Measurements from ENCODE around the gene ASH1L. TPM values are rescaled to one million over a fixed set of nuclear protein-coding genes. Genes with fewer than 3 reads are reported as not detected.
A peak's percentile ranks its signal among the peaks of the same experiment; 100 is the strongest.

Gene ASH1L
- total and polyA plus RNA-seq, 7 experiments from 2014 or later = 20.1 to 109 (median 87.0) TPM

GRCh38 chr1:155379180-155379579 lies 183.4 kb downstream of the ASH1L start:
- POLR2A ChIA-PET = interaction anchor here (0.6 kb wide), 1 partner anchor 213 kb away, joined by 6 read pairs; no protein-coding TSS in a partner anchor
- no peak for DNase-seq
- Mint-ChIP-seq H3K27me3 (no peaks in the 10 kb centered on the region), H3K9me3 (no peaks in the 10 kb centered on the region), H3K36me3 (peaks cover 11 to 43% (median 31%) of the 10 kb centered on the region in 5 donors), H3K4me1 (peaks cover 6 to 24% (median 13%) of the 10 kb centered on the region in 7 donors), H3K27ac (peak overlapping the region in 5 of 9 donors; percentile 29 to 80 (median 57)), H3K4me3 (no peak overlapping the region)
- Histone ChIP-seq H3K4me1 (ENCODE audit: control insufficient read depth in 2 of 2, insufficient read depth in 2 of 2, low read length in 2 of 2) (no peaks in the 10 kb centered on the region), H3K27me3 (ENCODE audit: control insufficient read depth in 2 of 2, insufficient read depth in 2 of 2, low read length in 2 of 2) (no peaks in the 10 kb centered on the region), H3K9me3 (ENCODE audit: control insufficient read depth in 2 of 3, low read length in 3 of 3) (no peaks in the 10 kb centered on the region), H3K36me3 (ENCODE audit: control insufficient read depth in 2 of 3, insufficient read depth in 3 of 3, low read length in 3 of 3) (peaks cover 0 to 32% (median 0%) of the 10 kb centered on the region in 3 experiments), H3K27ac (ENCODE audit: low read depth, low read length) (peak overlapping the region; percentile 7), H3K4me3 (ENCODE audit: low read length) (no peak overlapping the region)
- ATAC-seq = no peak
- intact Hi-C loops (cut with micrococcal nuclease) = no loop called here
- CTCF ChIA-PET = no interaction called here

GRCh38 chr1:155360051-155360450 lies 202.6 kb downstream of the ASH1L start:
- Histone ChIP-seq H3K4me1 (ENCODE audit: control insufficient read depth in 2 of 2, insufficient read depth in 2 of 2, low read length in 2 of 2) (no peaks in the 10 kb centered on the region), H3K36me3 (ENCODE audit: control insufficient read depth in 2 of 3, insufficient read depth in 3 of 3, low read length in 3 of 3) (peaks cover 8 to 48% (median 9%) of the 10 kb centered on the region in 3 experiments), H3K4me3 (ENCODE audit: low read length) (no peak overlapping the region), H3K27ac (ENCODE audit: low read depth, low read length) (no peak overlapping the region), H3K9me3 (ENCODE audit: control insufficient read depth in 2 of 3, low read length in 3 of 3) (no peaks in the 10 kb centered on the region), H3K27me3 (ENCODE audit: control insufficient read depth in 2 of 2, insufficient read depth in 2 of 2, low read length in 2 of 2) (no peaks in the 10 kb centered on the region)
- H3K4me3 Mint-ChIP-seq = no peak overlapping the region
- intact Hi-C loops (cut with micrococcal nuclease) = no loop called here
- ChIA-PET POLR2A (interaction anchor here (0.6 kb wide), 1 partner anchor 55 kb away, joined by 3 read pairs; no protein-coding TSS in a partner anchor), CTCF (interaction anchor here (0.9 kb wide), 1 partner anchor 1611 kb away, joined by 4 read pairs; no protein-coding TSS in a partner anchor)
- ATAC-seq = no peak
- DNase-seq = no peak
- no peaks in the 10 kb centered on the region for H3K9me3 Mint-ChIP-seq
- peak overlapping the region in 1 of 9 donors; percentile 16 for H3K27ac Mint-ChIP-seq
- peaks cover 0 to 14% (median 8%) of the 10 kb centered on the region in 5 donors for H3K36me3 Mint-ChIP-seq
- H3K27me3 Mint-ChIP-seq = no peaks in the 10 kb centered on the region
- no peaks in the 10 kb centered on the region for H3K4me1 Mint-ChIP-seq

GRCh38 chr1:155352631-155353030 lies 210.0 kb downstream of the ASH1L start:
- Mint-ChIP-seq H3K4me1 (no peaks in the 10 kb centered on the region), H3K4me3 (no peak overlapping the region), H3K27me3 (no peaks in the 10 kb centered on the region), H3K9me3 (no peaks in the 10 kb centered on the region), H3K36me3 (peaks cover 0 to 38% (median 26%) of the 10 kb centered on the region in 5 donors), H3K27ac (peak overlapping the region in 6 of 9 donors; percentile 6 to 66 (median 50))
- ChIA-PET POLR2A (no interaction called here), CTCF (no interaction called here)
- DNase-seq = no peak
- peaks cover 18 to 86% (median 30%) of the 10 kb centered on the region in 3 experiments for H3K36me3 ChIP-seq (ENCODE audit: control insufficient read depth in 2 of 3, insufficient read depth in 3 of 3, low read length in 3 of 3)
- H3K27me3 ChIP-seq (ENCODE audit: control insufficient read depth in 2 of 2, insufficient read depth in 2 of 2, low read length in 2 of 2) = no peaks in the 10 kb centered on the region
- no peak for ATAC-seq
- H3K27ac ChIP-seq (ENCODE audit: low read depth, low read length) = no peak overlapping the region
- no peaks in the 10 kb centered on the region for H3K9me3 ChIP-seq (ENCODE audit: control insufficient read depth in 2 of 3, low read length in 3 of 3)
- intact Hi-C loops (cut with micrococcal nuclease) = no loop called here
- H3K4me3 ChIP-seq (ENCODE audit: low read length) = no peak overlapping the region
- H3K4me1 ChIP-seq (ENCODE audit: control insufficient read depth in 2 of 2, insufficient read depth in 2 of 2, low read length in 2 of 2) = no peaks in the 10 kb centered on the region

GRCh38 chr1:155342842-155343241 lies 219.8 kb downstream of the ASH1L start:
- peaks cover 9 to 61% (median 40%) of the 10 kb centered on the region in 5 donors for H3K36me3 Mint-ChIP-seq
- intact Hi-C loops (cut with micrococcal nuclease) = no loop called here

GRCh38 chr1:155339515-155340097 lies 223.0 kb downstream of the ASH1L start:
- Histone ChIP-seq H3K27me3 (ENCODE audit: control insufficient read depth in 2 of 2, insufficient read depth in 2 of 2, low read length in 2 of 2) (no peaks in the 10 kb centered on the region), H3K9me3 (ENCODE audit: control insufficient read depth in 2 of 3, low read length in 3 of 3) (no peaks in the 10 kb centered on the region), H3K36me3 (ENCODE audit: control insufficient read depth in 2 of 3, insufficient read depth in 3 of 3, low read length in 3 of 3) (peaks cover 31 to 90% (median 35%) of the 10 kb centered on the region in 3 experiments), H3K4me3 (ENCODE audit: low read length) (no peak overlapping the region), H3K27ac (ENCODE audit: low read depth, low read length) (no peak overlapping the region), H3K4me1 (ENCODE audit: control insufficient read depth in 2 of 2, insufficient read depth in 2 of 2, low read length in 2 of 2) (no peaks in the 10 kb centered on the region)
- ATAC-seq = no peak
- H3K27ac Mint-ChIP-seq = peak overlapping the region in 3 of 9 donors; percentile 35 to 72 (median 63)
- no peak overlapping the region for H3K4me3 Mint-ChIP-seq
- peaks cover 13 to 62% (median 33%) of the 10 kb centered on the region in 5 donors for H3K36me3 Mint-ChIP-seq
- H3K27me3 Mint-ChIP-seq = no peaks in the 10 kb centered on the region
- H3K4me1 Mint-ChIP-seq = peaks cover 0 to 6% (median 0%) of the 10 kb centered on the region in 7 donors
- POLR2A ChIA-PET = no interaction called here
- DNase-seq = no peak
- CTCF ChIA-PET = interaction anchor here (1.2 kb wide), 1 partner anchor 156 kb away, joined by 3 read pairs; no protein-coding TSS in a partner anchor
- no peaks in the 10 kb centered on the region for H3K9me3 Mint-ChIP-seq
- intact Hi-C loops (cut with micrococcal nuclease) = no loop called here

More at GRCh38 chr1:155342842-155343241, 219.8 kb downstream of the ASH1L start:
- POLR2A ChIA-PET = interaction anchor here (0.8 kb wide), 1 partner anchor 19 kb away, joined by 3 read pairs; no protein-coding TSS in a partner anchor
- ATAC-seq (no peak), DNase-seq (no peak)
- Histone ChIP-seq H3K4me3 (ENCODE audit: low read length) (no peak overlapping the region), H3K27ac (ENCODE audit: low read depth, low read length) (no peak overlapping the region), H3K9me3 (ENCODE audit: control insufficient read depth in 2 of 3, low read length in 3 of 3) (no peaks in the 10 kb centered on the region), H3K27me3 (ENCODE audit: control insufficient read depth in 2 of 2, insufficient read depth in 2 of 2, low read length in 2 of 2) (no peaks in the 10 kb centered on the region), H3K36me3 (ENCODE audit: control insufficient read depth in 2 of 3, insufficient read depth in 3 of 3, low read length in 3 of 3) (peaks cover 41 to 98% (median 46%) of the 10 kb centered on the region in 3 experiments), H3K4me1 (ENCODE audit: control insufficient read depth in 2 of 2, insufficient read depth in 2 of 2, low read length in 2 of 2) (no peaks in the 10 kb centered on the region)
- H3K4me1 Mint-ChIP-seq = peaks cover 0 to 4% (median 0%) of the 10 kb centered on the region in 7 donors
- CTCF ChIA-PET = interaction anchor here (1.0 kb wide), 1 partner anchor 93 kb away, joined by 5 read pairs; no protein-coding TSS in a partner anchor
- H3K27me3 Mint-ChIP-seq = no peaks in the 10 kb centered on the region
- H3K4me3 Mint-ChIP-seq = no peak overlapping the region
- H3K27ac Mint-ChIP-seq = no peak overlapping the region
- no peaks in the 10 kb centered on the region for H3K9me3 Mint-ChIP-seq

GRCh38 chr1:155334962-155335361 lies 227.6 kb downstream of the ASH1L start:
- ChIA-PET CTCF (no interaction called here), POLR2A (interaction anchor here (1.0 kb wide), 1 partner anchor 73 kb away, joined by 3 read pairs; the partner anchor contains the start of gene SCAMP3)
- Histone ChIP-seq H3K4me1 (ENCODE audit: control insufficient read depth in 2 of 2, insufficient read depth in 2 of 2, low read length in 2 of 2) (no peaks in the 10 kb centered on the region), H3K27me3 (ENCODE audit: control insufficient read depth in 2 of 2, insufficient read depth in 2 of 2, low read length in 2 of 2) (no peaks in the 10 kb centered on the region), H3K4me3 (ENCODE audit: low read length) (no peak overlapping the region), H3K9me3 (ENCODE audit: control insufficient read depth in 2 of 3, low read length in 3 of 3) (no peaks in the 10 kb centered on the region), H3K27ac (ENCODE audit: low read depth, low read length) (no peak overlapping the region), H3K36me3 (ENCODE audit: control insufficient read depth in 2 of 3, insufficient read depth in 3 of 3, low read length in 3 of 3) (peaks cover 24 to 66% (median 24%) of the 10 kb centered on the region in 3 experiments)
- ATAC-seq (no peak), DNase-seq (no peak)
- Mint-ChIP-seq H3K4me1 (peaks cover 0 to 6% (median 0%) of the 10 kb centered on the region in 7 donors), H3K9me3 (no peaks in the 10 kb centered on the region), H3K27ac (no peak overlapping the region), H3K27me3 (no peaks in the 10 kb centered on the region), H3K4me3 (no peak overlapping the region), H3K36me3 (peaks cover 8 to 46% (median 18%) of the 10 kb centered on the region in 5 donors)
- intact Hi-C loops (cut with micrococcal nuclease) = no loop called here
